HEK293 (cell line): ENCODE measurements around the gene DIS3L2.

Experiments
- CTCF ChIA-PET: fragments of 350-600 bp; formaldehyde crosslinking; extraction: SDS; loops from one replicate; lab custom pipeline; 2021; ENCODE audit warnings: antibody characterized with exemption; lab: Yijun Ruan, JAX
- POLR2A ChIA-PET: fragments of 300-600 bp; formaldehyde crosslinking; extraction: SDS; loops from one replicate; lab custom pipeline; 2020; ENCODE audit warnings: antibody characterized with exemption, inconsistent platforms; lab: Yijun Ruan, JAX
- H3K27ac ChIP-seq: fragments of 200-500 bp; sonication (Bioruptor generic); 2 replicates; pipeline ENCODE4 v1.5.1; 2014; ENCODE audit warnings: low read depth, low read length, control low read depth, inconsistent platforms; ENCODE audit errors: extremely low read depth
- H3K36me3 ChIP-seq, 2 experiments: fragments of 200-500 bp in 1 of 2; sonication (Bioruptor generic) in 1 of 2; 1 replicate in 1 of 2; 2 replicates in 1 of 2; pipeline ENCODE4 v1.5.1; 2014 to 2017; ENCODE audit warnings: inconsistent platforms in 2 of 2, low read length in 2 of 2; ENCODE audit not compliant: control insufficient read depth in 2 of 2, insufficient read depth in 1 of 2
- H3K4me1 ChIP-seq: fragments of 200-500 bp; sonication (Bioruptor generic); 2 replicates; pipeline ENCODE4 v1.5.1; 2014; ENCODE audit warnings: mild to moderate bottlenecking, low read length, inconsistent platforms; ENCODE audit not compliant: control insufficient read depth, insufficient read depth
- H3K4me3 ChIP-seq: 2 replicates; pipeline ENCODE4 v1.5.1; 2011; ENCODE audit warnings: low read depth, mild to moderate bottlenecking, control low read depth, low read length, moderate library complexity
- H3K9me3 ChIP-seq: fragments of 200-500 bp; sonication (Bioruptor generic); 2 replicates; pipeline ENCODE4 v1.5.1; 2014; ENCODE audit warnings: low read depth, low read length, inconsistent platforms; ENCODE audit not compliant: control insufficient read depth, insufficient read depth
- EGR2 ChIP-seq: fragments of 450-650 bp; formaldehyde crosslinking; IDR thresholded peaks from 2 replicates; pipeline ENCODE4 v1.5.1; 2016; ENCODE audit warnings: low read depth, missing biosample characterization, missing genetic modification characterization
- KLF10 ChIP-seq: fragments of 450-650 bp; IDR thresholded peaks from 2 replicates; pipeline ENCODE4 v1.5.1; 2018; ENCODE audit warnings: missing biosample characterization, mild to moderate bottlenecking, missing genetic modification characterization
- KLF16 ChIP-seq: fragments of 450-650 bp; formaldehyde crosslinking; IDR thresholded peaks from 2 replicates; pipeline ENCODE4 v1.5.1; 2017; ENCODE audit warnings: missing biosample characterization, missing genetic modification characterization
- MYNN ChIP-seq: fragments of 450-650 bp; formaldehyde crosslinking; IDR thresholded peaks from 2 replicates; pipeline ENCODE4 v1.5.1; 2016; ENCODE audit warnings: missing biosample characterization, missing genetic modification characterization, borderline replicate concordance
- ZBTB26 ChIP-seq: fragments of 450-650 bp; formaldehyde crosslinking; optimal IDR thresholded peaks from 2 replicates; pipeline ENCODE3; 2016; ENCODE audit warnings: missing biosample characterization, mild to moderate bottlenecking, missing genetic modification characterization
- ZFHX2 ChIP-seq: fragments of 450-650 bp; formaldehyde crosslinking; conservative IDR thresholded peaks from 2 replicates; pipeline ENCODE4 v1.5.1; 2016; ENCODE audit warnings: missing biosample characterization, missing genetic modification characterization
- ZNF112 ChIP-seq: fragments of 450-650 bp; formaldehyde crosslinking; IDR thresholded peaks from 2 replicates; pipeline ENCODE4 v1.5.0; 2017; ENCODE audit warnings: missing biosample characterization, missing genetic modification characterization
- ZNF140 ChIP-seq: fragments of 450-650 bp; formaldehyde crosslinking; IDR thresholded peaks from 2 replicates; pipeline ENCODE4 v1.5.1; 2016; ENCODE audit warnings: missing biosample characterization, missing genetic modification characterization
- ZNF155 ChIP-seq: fragments of 450-650 bp; formaldehyde crosslinking; IDR thresholded peaks from 2 replicates; pipeline ENCODE4 v1.5.1; 2016; ENCODE audit warnings: missing biosample characterization, missing genetic modification characterization
- ZNF211 ChIP-seq: fragments of 450-650 bp; formaldehyde crosslinking; IDR thresholded peaks from 2 replicates; pipeline ENCODE4 v1.5.1; 2016; ENCODE audit warnings: low read depth, missing biosample characterization, missing genetic modification characterization
- ZNF214 ChIP-seq: fragments of 450-650 bp; formaldehyde crosslinking; IDR thresholded peaks from 2 replicates; pipeline ENCODE4 v1.5.1; 2017; ENCODE audit warnings: missing biosample characterization, mild to moderate bottlenecking, missing genetic modification characterization, borderline replicate concordance
- ZNF239 ChIP-seq: fragments of 450-650 bp; formaldehyde crosslinking; IDR thresholded peaks from 2 replicates; pipeline ENCODE4 v1.5.1; 2016; ENCODE audit warnings: missing biosample characterization, missing genetic modification characterization
- ZNF341 ChIP-seq: fragments of 450-650 bp; formaldehyde crosslinking; IDR thresholded peaks from 2 replicates; pipeline ENCODE4; 2016; ENCODE audit warnings: low read depth, missing biosample characterization, missing genetic modification characterization
- ZNF366 ChIP-seq: fragments of 450-650 bp; formaldehyde crosslinking; conservative IDR thresholded peaks from 2 replicates; pipeline ENCODE4 v1.5.1; 2016; ENCODE audit warnings: missing biosample characterization, missing genetic modification characterization
- ZNF391 ChIP-seq: fragments of 450-650 bp; formaldehyde crosslinking; IDR thresholded peaks from 2 replicates; pipeline ENCODE4 v1.5.1; 2016; ENCODE audit warnings: low read depth, missing biosample characterization, missing genetic modification characterization, borderline replicate concordance
- ZNF596 ChIP-seq: fragments of 450-650 bp; IDR thresholded peaks from 2 replicates; pipeline ENCODE4 v1.5.0; 2018; ENCODE audit warnings: missing biosample characterization, mild to moderate bottlenecking, missing genetic modification characterization, moderate library complexity
- ZNF624 ChIP-seq: fragments of 450-650 bp; formaldehyde crosslinking; IDR thresholded peaks from 2 replicates; pipeline ENCODE4 v1.5.1; 2017; ENCODE audit warnings: missing biosample characterization, missing genetic modification characterization
- ZNF660 ChIP-seq: fragments of 450-650 bp; IDR thresholded peaks from 2 replicates; pipeline ENCODE4 v1.5.1; 2018; ENCODE audit warnings: missing biosample characterization, mild to moderate bottlenecking, missing genetic modification characterization
- ZNF664 ChIP-seq: fragments of 450-650 bp; formaldehyde crosslinking; IDR thresholded peaks from 2 replicates; pipeline ENCODE4 v1.5.1; 2016; ENCODE audit warnings: missing biosample characterization, missing genetic modification characterization
- ZNF701 ChIP-seq: fragments of 450-650 bp; formaldehyde crosslinking; IDR thresholded peaks from 2 replicates; pipeline ENCODE4 v1.5.1; 2016; ENCODE audit warnings: missing biosample characterization, missing genetic modification characterization
- ZNF777 ChIP-seq: fragments of 450-650 bp; formaldehyde crosslinking; IDR thresholded peaks from 2 replicates; pipeline ENCODE4 v1.5.1; 2017; ENCODE audit warnings: missing biosample characterization, missing genetic modification characterization, borderline replicate concordance
- ZNF785 ChIP-seq: fragments of 450-650 bp; formaldehyde crosslinking; IDR thresholded peaks from 2 replicates; pipeline ENCODE4 v1.5.1; 2016; ENCODE audit warnings: missing biosample characterization, missing genetic modification characterization
- ZSCAN30 ChIP-seq: fragments of 450-650 bp; IDR thresholded peaks from 2 replicates; pipeline ENCODE4 v1.5.1; 2018; ENCODE audit warnings: missing biosample characterization, mild to moderate bottlenecking, missing genetic modification characterization, moderate library complexity
- ZXDB ChIP-seq: fragments of 450-650 bp; formaldehyde crosslinking; IDR thresholded peaks from 2 replicates; pipeline ENCODE4 v1.5.1; 2016; ENCODE audit warnings: missing biosample characterization, missing genetic modification characterization
- TF ChIP-seq, protein P1 (sequence below): fragments of 450-650 bp; formaldehyde crosslinking; conservative IDR thresholded peaks from 2 replicates; pipeline ENCODE4 v1.5.1; 2016; ENCODE audit warnings: low read depth, missing biosample characterization, missing genetic modification characterization
- TF ChIP-seq, protein P2 (sequence below): fragments of 450-650 bp; formaldehyde crosslinking; IDR thresholded peaks from 2 replicates; pipeline ENCODE4 v1.5.1; 2016; ENCODE audit warnings: missing biosample characterization, missing genetic modification characterization

DIS3L2 gene

GRCh38 chr2:232345251-232345650 lies 383.7 kb downstream of the DIS3L2 start:
- Histone ChIP-seq H3K4me3 (no peak overlapping the region), H3K27ac (no peak overlapping the region), H3K36me3 (no peaks in the 10 kb centered on the region), H3K4me1 (no peaks in the 10 kb centered on the region), H3K9me3 (no peaks in the 10 kb centered on the region)
- ChIA-PET POLR2A (no interaction called here), CTCF (interaction anchor here (0.9 to 2.7 kb wide), 2 partner anchors 10 to 449 kb away, joined by 3 to 9 read pairs; no protein-coding TSS in a partner anchor)
- TF ChIP-seq ZNF214 (tag by site-specific recombination) = no peak
- TF ChIP-seq ZNF701 = no peak
- no peak for TF ChIP-seq ZXDB (tag by site-specific recombination)
- TF ChIP-seq ZNF785 (tag by site-specific recombination) = no peak
- TF ChIP-seq, protein P1, sequence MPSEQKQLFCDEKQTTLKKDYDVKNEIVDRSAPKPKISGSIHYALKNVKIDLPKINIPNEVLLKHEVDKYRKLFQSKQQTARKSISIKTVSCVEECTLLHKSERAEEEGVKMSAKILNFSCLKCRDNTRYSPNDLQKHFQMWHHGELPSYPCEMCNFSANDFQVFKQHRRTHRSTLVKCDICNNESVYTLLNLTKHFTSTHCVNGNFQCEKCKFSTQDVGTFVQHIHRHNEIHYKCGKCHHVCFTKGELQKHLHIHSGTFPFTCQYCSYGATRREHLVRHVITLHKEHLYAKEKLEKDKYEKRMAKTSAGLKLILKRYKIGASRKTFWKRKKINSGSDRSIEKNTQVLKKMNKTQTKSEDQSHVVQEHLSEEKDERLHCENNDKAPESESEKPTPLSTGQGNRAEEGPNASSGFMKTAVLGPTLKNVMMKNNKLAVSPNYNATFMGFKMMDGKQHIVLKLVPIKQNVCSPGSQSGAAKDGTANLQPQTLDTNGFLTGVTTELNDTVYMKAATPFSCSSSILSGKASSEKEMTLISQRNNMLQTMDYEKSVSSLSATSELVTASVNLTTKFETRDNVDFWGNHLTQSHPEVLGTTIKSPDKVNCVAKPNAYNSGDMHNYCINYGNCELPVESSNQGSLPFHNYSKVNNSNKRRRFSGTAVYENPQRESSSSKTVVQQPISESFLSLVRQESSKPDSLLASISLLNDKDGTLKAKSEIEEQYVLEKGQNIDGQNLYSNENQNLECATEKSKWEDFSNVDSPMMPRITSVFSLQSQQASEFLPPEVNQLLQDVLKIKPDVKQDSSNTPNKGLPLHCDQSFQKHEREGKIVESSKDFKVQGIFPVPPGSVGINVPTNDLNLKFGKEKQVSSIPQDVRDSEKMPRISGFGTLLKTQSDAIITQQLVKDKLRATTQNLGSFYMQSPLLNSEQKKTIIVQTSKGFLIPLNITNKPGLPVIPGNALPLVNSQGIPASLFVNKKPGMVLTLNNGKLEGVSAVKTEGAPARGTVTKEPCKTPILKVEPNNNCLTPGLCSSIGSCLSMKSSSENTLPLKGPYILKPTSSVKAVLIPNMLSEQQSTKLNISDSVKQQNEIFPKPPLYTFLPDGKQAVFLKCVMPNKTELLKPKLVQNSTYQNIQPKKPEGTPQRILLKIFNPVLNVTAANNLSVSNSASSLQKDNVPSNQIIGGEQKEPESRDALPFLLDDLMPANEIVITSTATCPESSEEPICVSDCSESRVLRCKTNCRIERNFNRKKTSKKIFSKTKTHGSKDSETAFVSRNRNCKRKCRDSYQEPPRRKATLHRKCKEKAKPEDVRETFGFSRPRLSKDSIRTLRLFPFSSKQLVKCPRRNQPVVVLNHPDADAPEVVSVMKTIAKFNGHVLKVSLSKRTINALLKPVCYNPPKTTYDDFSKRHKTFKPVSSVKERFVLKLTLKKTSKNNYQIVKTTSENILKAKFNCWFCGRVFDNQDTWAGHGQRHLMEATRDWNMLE (tag by site-specific recombination) = no peak

GRCh38 chr2:232347369-232347768 lies 385.9 kb downstream of the DIS3L2 start:
- H3K4me3 ChIP-seq = no peak overlapping the region
- ChIA-PET POLR2A (no interaction called here), CTCF (interaction anchor here (2.7 kb wide), 1 partner anchor 12 kb away, joined by 9 read pairs; no protein-coding TSS in a partner anchor)
- H3K36me3 ChIP-seq = no peaks in the 10 kb centered on the region
- TF ChIP-seq, protein P2, sequence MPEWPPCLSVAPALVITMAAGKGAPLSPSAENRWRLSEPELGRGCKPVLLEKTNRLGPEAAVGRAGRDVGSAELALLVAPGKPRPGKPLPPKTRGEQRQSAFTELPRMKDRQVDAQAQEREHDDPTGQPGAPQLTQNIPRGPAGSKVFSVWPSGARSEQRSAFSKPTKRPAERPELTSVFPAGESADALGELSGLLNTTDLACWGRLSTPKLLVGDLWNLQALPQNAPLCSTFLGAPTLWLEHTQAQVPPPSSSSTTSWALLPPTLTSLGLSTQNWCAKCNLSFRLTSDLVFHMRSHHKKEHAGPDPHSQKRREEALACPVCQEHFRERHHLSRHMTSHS (tag by site-specific recombination) = no peak
- TF ChIP-seq ZBTB26 (no peak), ZNF155 (tag by site-specific recombination) (no peak), ZNF777 (tag by site-specific recombination) (no peak), ZNF341 (tag by site-specific recombination) (no peak), ZNF239 (tag by site-specific recombination) (no peak), EGR2 (tag by site-specific recombination) (no peak), ZSCAN30 (tag by site-specific recombination) (no peak), ZNF140 (tag by site-specific recombination) (no peak)
- H3K9me3 ChIP-seq = no peaks in the 10 kb centered on the region
- no peaks in the 10 kb centered on the region for H3K4me1 ChIP-seq
- H3K27ac ChIP-seq = no peak overlapping the region

GRCh38 chr2:232348936-232349335 lies 387.4 kb downstream of the DIS3L2 start:
- Histone ChIP-seq H3K4me3 (no peak overlapping the region), H3K9me3 (no peaks in the 10 kb centered on the region), H3K4me1 (no peaks in the 10 kb centered on the region), H3K27ac (no peak overlapping the region), H3K36me3 (no peaks in the 10 kb centered on the region)
- CTCF ChIA-PET = no interaction called here
- POLR2A ChIA-PET = no interaction called here
- TF ChIP-seq ZNF366 (tag by site-specific recombination) (no peak), ZNF211 (tag by site-specific recombination) (no peak), ZNF624 (no peak), ZNF112 (no peak), MYNN (tag by site-specific recombination) (no peak), ZNF660 (tag by site-specific recombination) (no peak), ZNF391 (tag by site-specific recombination) (no peak), KLF10 (tag by site-specific recombination) (no peak), KLF16 (tag by site-specific recombination) (no peak), ZFHX2 (tag by site-specific recombination) (peak; percentile 36), ZNF664 (no peak), ZSCAN30 (tag by site-specific recombination) (no peak), ZNF596 (tag by site-specific recombination) (no peak)
